K562 (cell line): Measurements from ENCODE around the gene SSU72.

Experiments
- BRD4 ChIP-seq: fragments of 200-600 bp; sonication (generic); IDR thresholded peaks from 2 replicates; pipeline ENCODE4 v1.6.1; 2017; ENCODE audit warnings: inconsistent platforms
- CTCF ChIP-seq, 3 experiments: IDR thresholded peaks in 2 of 3; conservative IDR thresholded peaks in 1 of 3; 2 replicates each; pipeline ENCODE4 v1.5.1; 2011 to 2012; ENCODE audit warnings: low read length in 3 of 3, mild to moderate bottlenecking in 3 of 3, control low read depth in 2 of 3, improper control_type of control experiment in 1 of 3, inconsistent platforms in 1 of 3, low read depth in 1 of 3, mixed read lengths in 1 of 3, moderate library complexity in 1 of 3; ENCODE audit not compliant: insufficient read depth in 2 of 3
- ELF1 ChIP-seq: fragments of 200-800 bp; sonication (Bioruptor generic); IDR thresholded peaks from 2 replicates; pipeline ENCODE4 v1.6.1; 2016; ENCODE audit warnings: missing genetic modification characterization, missing compliant biosample characterization
- EZH2 ChIP-seq: IDR thresholded peaks from 2 replicates; pipeline ENCODE4 v1.6.1; 2012; ENCODE audit warnings: low read depth, mild to moderate bottlenecking, inconsistent platforms, low read length, borderline replicate concordance
- HNRNPH1 ChIP-seq: fragments of 200-400 bp; formaldehyde crosslinking; optimal IDR thresholded peaks from 2 replicates; pipeline ENCODE3; 2017; ENCODE audit warnings: low read depth, mild to moderate bottlenecking, low read length, moderate library complexity
- HNRNPK ChIP-seq: fragments of 200-400 bp; formaldehyde crosslinking; IDR thresholded peaks from one replicate; pipeline ENCODE4 v1.6.1; 2018; ENCODE audit warnings: mild to moderate bottlenecking, low read depth, low read length; ENCODE audit not compliant: poor library complexity, severe bottlenecking
- JUNB ChIP-seq: fragments of 450-650 bp; formaldehyde crosslinking; conservative IDR thresholded peaks from 2 replicates; pipeline ENCODE4 v1.4.0; 2020; ENCODE audit warnings: mild to moderate bottlenecking
- KLF1 ChIP-seq: fragments of 450-650 bp; IDR thresholded peaks from 2 replicates; pipeline ENCODE4 v1.6.1; 2016; ENCODE audit warnings: missing genetic modification characterization, missing compliant biosample characterization
- MEF2A ChIP-seq: IDR thresholded peaks from 2 replicates; pipeline ENCODE4 v1.6.1; 2011; ENCODE audit warnings: low read depth, mild to moderate bottlenecking, low read length, moderate library complexity; ENCODE audit not compliant: control insufficient read depth
- NONO ChIP-seq, 2 experiments: fragments of 200-400 bp in 1 of 2; fragments of 450-650 bp in 1 of 2; formaldehyde crosslinking in 1 of 2; IDR thresholded peaks; 2 replicates each; pipeline ENCODE4 v1.6.1; 2017; ENCODE audit warnings: low read depth in 2 of 2, mild to moderate bottlenecking in 2 of 2, moderate library complexity in 2 of 2, low read length in 1 of 2
- PHF8 ChIP-seq: fragments of 200-600 bp; sonication (generic); IDR thresholded peaks from 2 replicates; pipeline ENCODE4 v1.6.1; 2012; ENCODE audit warnings: mixed run types, mild to moderate bottlenecking, inconsistent platforms, low read length, moderate library complexity, borderline replicate concordance
- POLR2AphosphoS5 ChIP-seq: IDR thresholded peaks from 2 replicates; pipeline ENCODE4 v1.6.1; 2011; ENCODE audit warnings: mild to moderate bottlenecking, low read depth, low read length, moderate library complexity; ENCODE audit not compliant: control insufficient read depth, insufficient read depth
- ZBTB7A ChIP-seq: IDR thresholded peaks from 2 replicates; pipeline ENCODE4 v1.6.1; 2011; ENCODE audit warnings: low read depth, mild to moderate bottlenecking, low read length, moderate library complexity, borderline replicate concordance; ENCODE audit not compliant: control insufficient read depth
- ZNF263 ChIP-seq: sonication (generic); formaldehyde crosslinking; IDR thresholded peaks from 2 replicates; pipeline ENCODE4 v1.8.0; 2022; ENCODE audit warnings: mild to moderate bottlenecking, missing genetic modification reagents, borderline replicate concordance

GRCh38 chr1:1507305-1507704, 67.4 kb downstream of the SSU72 start:
- TF ChIP-seq CTCF (IDR thresholded peaks at IDR 0.05 in 2 of 3, conservative IDR thresholded peaks at IDR 0.05 in 1 of 3; ENCODE audit: insufficient read depth in 2 of 3, low read depth in 1 of 3, low read length in 3 of 3) (no peak), PHF8 (no peak), JUNB (no peak), NONO (IDR thresholded peaks at IDR 0.05; ENCODE audit: low read depth in 2 of 2, low read length in 1 of 2) (no peak), MEF2A (no peak), ELF1 (no peak), POLR2AphosphoS5 (no peak), EZH2 (no peak), BRD4 (no peak), ZNF263 (CRISPR knock-in tag) (no peak), ZBTB7A (no peak), KLF1 (no peak), HNRNPK (no peak), HNRNPH1 (no peak)
